Neural progenitor cell (in vitro differentiated cells): ENCODE results near the gene CCDC178.

ENCODE experiments used
- CTCF ChIP-seq: fragments of 200-600 bp; sonication (generic); IDR thresholded peaks from 2 replicates; pipeline ENCODE4 v1.5.1; 2017; ENCODE audit warnings: antibody characterized with exemption, mild to moderate bottlenecking
- EZH2 ChIP-seq: fragments of 200-600 bp; sonication (generic); IDR thresholded peaks from 2 replicates; pipeline ENCODE4 v1.6.1; 2017; ENCODE audit warnings: antibody characterized with exemption, mild to moderate bottlenecking, moderate library complexity

- no peak for TF ChIP-seq CTCF
- no peak for TF ChIP-seq EZH2
Measured at GRCh38 chr18:33282709-33283333, 157.7 kb downstream of the CCDC178 start.
